K562 (cell line): Measurements from ENCODE around the gene SPRTN. TPM values are rescaled to one million over a fixed set of nuclear protein-coding genes. Genes with fewer than 3 reads are reported as not detected.

ENCODE experiments used
- BCOR ChIP-seq: fragments of 450-650 bp; IDR thresholded peaks from 2 replicates; pipeline ENCODE4 v1.6.1; 2016
- E2F4 ChIP-seq: sonication (generic); formaldehyde crosslinking; IDR thresholded peaks from 2 replicates; pipeline ENCODE4 v1.8.0; 2022; ENCODE audit warnings: mild to moderate bottlenecking, low read depth, missing genetic modification reagents
- HES1 ChIP-seq: fragments of 450-650 bp; IDR thresholded peaks from 2 replicates; pipeline ENCODE4 v1.6.1; 2016; ENCODE audit warnings: low read depth, mild to moderate bottlenecking, moderate library complexity
- HIVEP1 ChIP-seq: fragments of 250-450 bp; sonication (Bioruptor Pico); IDR thresholded peaks from 2 replicates; pipeline ENCODE4 v1.4.0; 2020; ENCODE audit warnings: mild to moderate bottlenecking
- ID3 ChIP-seq, 2 experiments: fragments of 250-450 bp in 1 of 2; fragments of 450-650 bp in 1 of 2; sonication (Bioruptor Pico) in 1 of 2; IDR thresholded peaks; 2 replicates each; pipeline versions ENCODE4 v1.6.1 to v1.8.0; 2016 to 2021; ENCODE audit warnings: mild to moderate bottlenecking in 2 of 2, moderate library complexity in 2 of 2, missing compliant biosample characterization in 1 of 2, missing genetic modification characterization in 1 of 2
- MTA1 ChIP-seq: fragments of 450-650 bp; IDR thresholded peaks from 2 replicates; pipeline ENCODE4 v1.6.1; 2017; ENCODE audit warnings: borderline replicate concordance
- MTA3 ChIP-seq: fragments of 450-650 bp; formaldehyde crosslinking; IDR thresholded peaks from 2 replicates; pipeline ENCODE4 v1.6.1; 2017; ENCODE audit warnings: mild to moderate bottlenecking, borderline replicate concordance
- NFIC ChIP-seq: fragments of 450-650 bp; IDR thresholded peaks from 2 replicates; pipeline ENCODE4 v1.6.1; 2017; ENCODE audit warnings: mild to moderate bottlenecking, inconsistent platforms
- RB1 ChIP-seq: fragments of 450-650 bp; IDR thresholded peaks from 2 replicates; pipeline ENCODE4 v1.6.1; 2017; ENCODE audit warnings: low read depth, mild to moderate bottlenecking
- SAFB ChIP-seq: fragments of 200-400 bp; formaldehyde crosslinking; IDR thresholded peaks from 2 replicates; pipeline ENCODE4 v1.6.1; 2017; ENCODE audit warnings: low read depth, low read length, borderline replicate concordance
- SIN3A ChIP-seq, 2 experiments: fragments of 150-350 bp in 1 of 2; IDR thresholded peaks; 2 replicates each; pipeline ENCODE4 v1.6.1; 2011 to 2016; ENCODE audit warnings: borderline replicate concordance in 2 of 2, low read depth in 2 of 2, low read length in 2 of 2, mild to moderate bottlenecking in 2 of 2, moderate library complexity in 2 of 2; ENCODE audit not compliant: control insufficient read depth in 1 of 2
- ZFPM2 ChIP-seq: fragments of 250-450 bp; sonication (Bioruptor Pico); IDR thresholded peaks from 2 replicates; pipeline ENCODE4 v1.5.1; 2022; ENCODE audit warnings: mild to moderate bottlenecking
- ZNF75A ChIP-seq: fragments of 450-650 bp; formaldehyde crosslinking; IDR thresholded peaks from 2 replicates; pipeline ENCODE4 v1.4.0; 2020; ENCODE audit warnings: mild to moderate bottlenecking
- polyA plus RNA-seq, 8 experiments: library from polyadenylated mRNA; depleted of rRNA in 4 of 8; stranded (reverse) in 5 of 8; unstranded in 3 of 8; fragments of >200 nt; fragmentation: Nextera tagmentation in 2 of 8; fragmentation: Illumina TruSeq in 1 of 8; extraction: Ambion mirVana in 2 of 8; extraction: Trizol in 1 of 8; gene quantifications; 2 replicates each; pipeline versions ENCODE4 v1.2.1 to v1.2.3, GENCODE V29; 2011 to 2014; ENCODE audit warnings: inconsistent platforms in 1 of 8, missing spikeins in 1 of 8
- total RNA-seq, 7 experiments: library from RNA; depleted of rRNA in 6 of 7; stranded (reverse); fragments of >200 nt in 6 of 7; fragmentation: Illumina TruSeq in 2 of 7; extraction: Trizol in 2 of 7; gene quantifications; 2 replicates each; pipeline versions ENCODE4 v1.2.1 to v1.2.3, GENCODE V29; 2011 to 2021; ENCODE audit warnings: low replicate concordance in 1 of 7

Gene SPRTN
- total and polyA plus RNA-seq, 9 of the 15 experiments (the other 6 are each of a cell fraction or from before 2014, with no cell fraction given) = 8.1 to 32.5 (median 21.2) TPM

- TF ChIP-seq BCOR (0 out of 2 replicates have a peak, but pooled peaks have one; percentile 33), MTA3 (0 out of 2 replicates have a peak, but pooled peaks have one; percentile 57), SAFB (peak; percentile 31; the same call in 1 of the 2 replicates), SIN3A (IDR thresholded peaks at IDR 0.05; ENCODE audit: borderline replicate concordance in 2 of 2, control insufficient read depth in 1 of 2, low read depth in 2 of 2, low read length in 2 of 2) (peak; percentile 8 to 75; a peak in 1 of 4 replicates), RB1 (no peak), ZNF75A (no peak), HES1 (no peak), HIVEP1 (CRISPR knock-in tag) (no peak), ZFPM2 (CRISPR knock-in tag) (0 out of 2 replicates have a peak, but pooled peaks have one; percentile 66), ID3 (CRISPR knock-in tag; IDR thresholded peaks at IDR 0.05) (no peak), ID3 (tag; IDR thresholded peaks at IDR 0.05) (peak; percentile 43; the same call in 1 of the 2 replicates), NFIC (peak; percentile 52; the same call in 1 of the 2 replicates), E2F4 (no peak), MTA1 (peak; percentile 67; the same call in 1 of the 2 replicates)
Measured at GRCh38 chr1:231338270-231339128, at the start of gene SPRTN (continued).
